ENCODE measurements around the gene RPL27. TPM values are rescaled to one million over a fixed set of nuclear protein-coding genes. Genes with fewer than 3 reads are reported as not detected.

RPL27 gene
- 1,585 and 1,854 TPM in 2 replicates for total RNA-seq (2016; rRNA removed; fragmentation: Illumina TruSeq; extraction: Trizol)
- total RNA-seq (2016; cell fraction: cytosol; rRNA removed; fragmentation: Illumina TruSeq; extraction: Trizol; ENCODE audit: low read depth): 2,474 and 2,700 TPM in 2 replicates
- total RNA-seq (2016; cell fraction: insoluble cytoplasmic fraction; rRNA removed; fragmentation: Illumina TruSeq; extraction: Trizol): 1,612 and 2,027 TPM in 2 replicates
- total RNA-seq (2016; cell fraction: membrane; rRNA removed; fragmentation: Illumina TruSeq; extraction: Trizol): 3,431 and 3,586 TPM in 2 replicates
- 594 and 641 TPM in 2 replicates for total RNA-seq (2016; cell fraction: nucleus; rRNA removed; fragmentation: Illumina TruSeq; extraction: Trizol)
- 5,537 and 5,840 TPM in 2 replicates for polyA plus RNA-seq (2011; rRNA removed)
- 5,862 and 7,129 TPM in 2 replicates for polyA plus RNA-seq (2011; cell fraction: cytosol; rRNA removed)
- 1,636 and 1,825 TPM in 2 replicates for polyA plus RNA-seq (2011; cell fraction: nucleus; rRNA removed)
- polyA plus RNA-seq (2012): 3,706 and 5,933 TPM in 2 replicates
- polyA plus RNA-seq (2016; cell fraction: cytosol; fragmentation: Illumina TruSeq; extraction: Trizol; ENCODE audit: low read depth): 4,996 and 5,283 TPM in 2 replicates
- 3,163 and 3,539 TPM in 2 replicates for polyA plus RNA-seq (2016; cell fraction: insoluble cytoplasmic fraction; fragmentation: Illumina TruSeq; extraction: Trizol; ENCODE audit: low read depth)
- polyA plus RNA-seq (2016; cell fraction: membrane; fragmentation: Illumina TruSeq; extraction: Trizol; ENCODE audit: low read depth): 5,583 and 6,010 TPM in 2 replicates
- 1,621 and 1,722 TPM in 2 replicates for polyA plus RNA-seq (2016; cell fraction: nucleus; fragmentation: Illumina TruSeq; extraction: Trizol; ENCODE audit: insufficient read depth, low read depth)
- 2,855 and 3,130 TPM in 2 replicates for polyA minus RNA-seq (2011; rRNA and poly(A)+ RNA removed; ENCODE audit: low replicate concordance)
- polyA minus RNA-seq (2011; cell fraction: cytosol; rRNA and poly(A)+ RNA removed): 813 and 904 TPM in 2 replicates
- polyA minus RNA-seq (2011; cell fraction: nucleus; rRNA and poly(A)+ RNA removed): 526 and 829 TPM in 2 replicates
- percentile 99 among the genes with signal in this experiment for Bru-seq, nascent RNA
- percentile 99 among the genes with signal in this experiment for BruChase-seq, experiment 1, labeled RNA remaining after a 6-hour chase
- BruChase-seq, experiment 2, labeled RNA remaining after a 2-hour chase: percentile 98 among the genes with signal in this experiment
- long read RNA-seq, experiment 1, transcript RPL27-206 (4 exons, 730 nt): minor isoform, 710 of 1,699 reads
- long read RNA-seq, experiment 1, transcript RPL27-208 (3 exons, 1,872 nt): minor isoform, 9 of 1,699 reads
- long read RNA-seq, experiment 1, transcript RPL27-201 (5 exons, 505 nt): major isoform, 963 of 1,699 reads
- long read RNA-seq, experiment 1, partial matches to known transcripts: 7 of 1,699 reads
- long read RNA-seq, experiment 1, other reads (novel, unspliced or antisense): 6 of 1,699 reads
- long read RNA-seq, experiment 2, transcript RPL27-208 (3 exons, 1,872 nt): minor isoform, 62 of 4,022 reads
- long read RNA-seq, experiment 2, transcript RPL27-206 (4 exons, 730 nt): major isoform, 2,208 of 4,022 reads
- long read RNA-seq, experiment 2, transcript RPL27-204 (4 exons, 318 nt): minor isoform, 10 of 4,022 reads
- long read RNA-seq, experiment 2, transcript RPL27-201 (5 exons, 505 nt): minor isoform, 1,577 of 4,022 reads
- long read RNA-seq, experiment 2, partial matches to known transcripts: 95 of 4,022 reads
- long read RNA-seq, experiment 2, other reads (novel, unspliced or antisense): 68 of 4,022 reads

DNA sequence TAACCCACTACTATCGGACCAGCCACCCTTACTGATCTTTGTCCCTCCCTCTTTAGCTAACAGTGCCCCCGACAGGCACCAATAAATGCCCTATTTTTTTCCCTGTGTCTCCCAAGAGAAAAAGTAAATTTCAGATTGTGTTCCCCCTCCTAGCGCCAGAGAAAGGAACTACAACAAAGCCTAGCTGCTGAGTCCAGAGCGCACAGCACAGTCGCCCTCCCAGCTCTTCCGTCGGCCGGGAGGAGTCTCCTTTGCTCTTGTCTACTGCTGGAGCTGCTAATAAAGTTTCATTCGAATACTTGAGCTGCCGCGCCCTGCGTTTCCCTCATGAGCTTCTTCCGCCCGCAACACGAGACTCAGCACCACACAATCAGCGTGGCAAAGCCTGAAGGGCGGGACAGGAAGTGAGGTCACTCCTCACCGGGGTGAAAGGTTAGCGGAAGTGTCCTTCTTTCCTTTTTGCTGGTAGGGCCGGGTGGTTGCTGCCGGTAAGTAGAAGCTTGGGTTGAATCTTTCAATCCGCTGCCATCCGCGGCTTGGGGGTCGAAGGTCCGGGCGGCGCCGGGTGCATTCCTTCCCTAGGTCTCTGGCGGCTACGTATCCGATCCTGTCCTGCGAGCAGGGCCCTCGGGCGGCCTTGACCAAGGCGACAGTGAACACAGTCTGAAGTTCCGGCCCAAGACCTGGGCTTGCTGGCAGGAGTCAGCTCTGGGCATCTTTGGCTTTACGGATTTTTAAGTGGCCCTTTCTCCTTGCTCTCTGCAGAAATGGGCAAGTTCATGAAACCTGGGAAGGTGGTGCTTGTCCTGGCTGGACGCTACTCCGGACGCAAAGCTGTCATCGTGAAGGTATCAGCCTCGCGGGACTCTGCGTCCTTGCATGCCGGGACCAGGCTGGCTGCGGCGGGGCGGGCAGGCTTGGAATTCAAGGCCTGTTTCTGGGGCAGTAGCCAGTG is at the start of gene RPL27:
Gene RPL27 (plus strand): TSS at position 436 of the 955 bp plus-strand sequence. CDS start 332 bp downstream, at position 768.
- peaks cover 21% of the 10 kb centered on the region for H3K79me2 ChIP-seq (ENCODE audit: insufficient read depth, low read length)
- no peaks in the 10 kb centered on the region; a peak in 1 of 5 replicates for H3K27me3 ChIP-seq (ENCODE audit: control insufficient read depth in 1 of 2, insufficient read depth in 2 of 2, low read length in 2 of 2)
- H3K36me3 ChIP-seq (replicated peaks in 1 of 2; ENCODE audit: control insufficient read depth in 1 of 2, insufficient read depth in 2 of 2, low read length in 2 of 2): peaks cover 14 to 33% of the 10 kb centered on the region in 2 experiments
- ChIA-PET CTCF (ENCODE audit: low intra/inter-chr PET ratio, low total read pairs) (interaction anchor here (1.1 to 1.5 kb wide), 3 partner anchors 18 to 155 kb away, joined by 3 to 6 read pairs (median 3); partner anchors contain the start of gene PTGES3L), POLR2A (interaction anchor here (0.7 to 3.2 kb wide), 61 partner anchors 10 to 1090 kb away, joined by 3 to 162 read pairs (median 6); partner anchors contain the start of genes AARSD1, AOC2, BECN1 and BRCA1)
- peak within 1 kb of the TSS; percentile 99 for H3K9ac ChIP-seq (ENCODE audit: insufficient read depth, low read depth, low read length)
- peak within 1 kb of the TSS; percentile 94 for H3K27ac ChIP-seq (ENCODE audit: extremely low read length, insufficient read depth, low read length)
- TSS peak; percentile 81 for BruUV-seq (replicated peaks)
- no peaks in the 10 kb centered on the region for H3K9me3 ChIP-seq (ENCODE audit: low read length)
- peak within 1 kb of the TSS; percentile 81 to 95 (median 92) for H3K4me3 ChIP-seq (replicated peaks in 1 of 3; ENCODE audit: insufficient read depth in 1 of 3, low read depth in 2 of 3, low read length in 3 of 3)
- intact Hi-C loops (cut with micrococcal nuclease; ENCODE audit: unreplicated experiment): loop anchor here (2.0 to 5.0 kb wide), 3 partner anchors 17 to 166 kb away; partner anchors contain the start of genes PSME3, PTGES3L and RUNDC1
- H3K4me2 ChIP-seq (ENCODE audit: low read depth, low read length): peak within 1 kb of the TSS; percentile 99
- H3K4me1 ChIP-seq (ENCODE audit: insufficient read depth, low read length): peaks cover 48% of the 10 kb centered on the region
- peak; percentile 100 for DNase-seq (ENCODE audit: low spot score)
- ATAC-seq: peak; percentile 91
- peaks cover 23% of the 10 kb centered on the region for H4K20me1 ChIP-seq (ENCODE audit: insufficient read depth, low read length)
- WGBS (ENCODE audit: low lambda C conversion rate): under 1% methylated on average over 40 of the region's 49 CpGs
- peak within 1 kb of the TSS; percentile 7 for H2AFZ ChIP-seq (ENCODE audit: low read length)
- peak; percentile 100 for FAIRE-seq
- in situ Hi-C loops (cut with HindIII; ENCODE audit: extremely low pct_ligation_motif_present, low pct_unique_long_range_greater_than_20kb): no loop called here
- TF ChIP-seq, protein P1, sequence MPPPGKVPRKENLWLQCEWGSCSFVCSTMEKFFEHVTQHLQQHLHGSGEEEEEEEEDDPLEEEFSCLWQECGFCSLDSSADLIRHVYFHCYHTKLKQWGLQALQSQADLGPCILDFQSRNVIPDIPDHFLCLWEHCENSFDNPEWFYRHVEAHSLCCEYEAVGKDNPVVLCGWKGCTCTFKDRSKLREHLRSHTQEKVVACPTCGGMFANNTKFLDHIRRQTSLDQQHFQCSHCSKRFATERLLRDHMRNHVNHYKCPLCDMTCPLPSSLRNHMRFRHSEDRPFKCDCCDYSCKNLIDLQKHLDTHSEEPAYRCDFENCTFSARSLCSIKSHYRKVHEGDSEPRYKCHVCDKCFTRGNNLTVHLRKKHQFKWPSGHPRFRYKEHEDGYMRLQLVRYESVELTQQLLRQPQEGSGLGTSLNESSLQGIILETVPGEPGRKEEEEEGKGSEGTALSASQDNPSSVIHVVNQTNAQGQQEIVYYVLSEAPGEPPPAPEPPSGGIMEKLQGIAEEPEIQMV (CRISPR knock-in tag; IDR thresholded peaks at IDR 0.05; ENCODE audit: low read depth): peak; percentile 85
- TF ChIP-seq, protein P2, sequence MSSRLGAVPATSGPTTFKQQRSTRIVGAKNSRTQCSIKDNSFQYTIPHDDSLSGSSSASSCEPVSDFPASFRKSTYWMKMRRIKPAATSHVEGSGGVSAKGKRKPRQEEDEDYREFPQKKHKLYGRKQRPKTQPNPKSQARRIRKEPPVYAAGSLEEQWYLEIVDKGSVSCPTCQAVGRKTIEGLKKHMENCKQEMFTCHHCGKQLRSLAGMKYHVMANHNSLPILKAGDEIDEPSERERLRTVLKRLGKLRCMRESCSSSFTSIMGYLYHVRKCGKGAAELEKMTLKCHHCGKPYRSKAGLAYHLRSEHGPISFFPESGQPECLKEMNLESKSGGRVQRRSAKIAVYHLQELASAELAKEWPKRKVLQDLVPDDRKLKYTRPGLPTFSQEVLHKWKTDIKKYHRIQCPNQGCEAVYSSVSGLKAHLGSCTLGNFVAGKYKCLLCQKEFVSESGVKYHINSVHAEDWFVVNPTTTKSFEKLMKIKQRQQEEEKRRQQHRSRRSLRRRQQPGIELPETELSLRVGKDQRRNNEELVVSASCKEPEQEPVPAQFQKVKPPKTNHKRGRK (CRISPR knock-in tag; IDR thresholded peaks at IDR 0.05): no peak
- TF ChIP-seq TOE1 (CRISPR knock-in tag; IDR thresholded peaks at IDR 0.05) (peak; percentile 77), YEATS2 (CRISPR knock-in tag; IDR thresholded peaks at IDR 0.05; ENCODE audit: borderline replicate concordance) (peak; percentile 100), PHF5A (CRISPR knock-in tag; IDR thresholded peaks at IDR 0.05; ENCODE audit: low read depth, unreplicated experiment) (peak; percentile 99), ZFP41 (CRISPR knock-in tag; IDR thresholded peaks at IDR 0.05; ENCODE audit: borderline replicate concordance) (0 out of 2 replicates have a peak, but pooled peaks have one; percentile 58)
- TF ChIP-seq, protein P3, sequence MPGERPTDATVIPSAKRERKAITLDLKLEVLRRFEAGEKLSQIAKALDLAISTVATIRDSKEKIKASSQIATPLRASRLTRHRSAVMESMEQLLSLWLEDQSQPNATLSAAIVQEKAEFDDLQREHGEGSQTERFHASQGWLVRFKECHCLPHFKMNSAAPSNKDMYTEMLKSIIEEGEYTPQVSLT (CRISPR knock-in tag; IDR thresholded peaks at IDR 0.05; ENCODE audit: borderline replicate concordance, low read depth): peak; percentile 33
- TF ChIP-seq, protein P4, sequence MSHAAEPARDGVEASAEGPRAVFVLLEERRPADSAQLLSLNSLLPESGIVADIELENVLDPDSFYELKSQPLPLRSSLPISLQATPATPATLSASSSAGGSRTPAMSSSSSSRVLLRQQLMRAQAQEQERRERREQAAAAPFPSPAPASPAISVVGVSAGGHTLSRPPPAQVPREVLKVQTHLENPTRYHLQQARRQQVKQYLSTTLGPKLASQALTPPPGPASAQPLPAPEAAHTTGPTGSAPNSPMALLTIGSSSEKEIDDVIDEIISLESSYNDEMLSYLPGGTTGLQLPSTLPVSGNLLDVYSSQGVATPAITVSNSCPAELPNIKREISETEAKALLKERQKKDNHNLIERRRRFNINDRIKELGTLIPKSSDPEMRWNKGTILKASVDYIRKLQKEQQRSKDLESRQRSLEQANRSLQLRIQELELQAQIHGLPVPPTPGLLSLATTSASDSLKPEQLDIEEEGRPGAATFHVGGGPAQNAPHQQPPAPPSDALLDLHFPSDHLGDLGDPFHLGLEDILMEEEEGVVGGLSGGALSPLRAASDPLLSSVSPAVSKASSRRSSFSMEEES (CRISPR knock-in tag; IDR thresholded peaks at IDR 0.05): peak; percentile 98

Data from HepG2 (cell line).